Measurements from ENCODE around the gene WWOX.

The WWOX gene

GRCh38 chr16:79130616-79131015, 1031.2 kb downstream of the WWOX start:
- no peak for ATAC-seq
- no peak for TF ChIP-seq BACH2 (CRISPR knock-in tag; IDR thresholded peaks at IDR 0.05; ENCODE audit: borderline replicate concordance)
- no peak for TF ChIP-seq TCF4 (CRISPR knock-in tag; IDR thresholded peaks at IDR 0.05; ENCODE audit: borderline replicate concordance)
- no peak for TF ChIP-seq ESRRG (CRISPR knock-in tag; IDR thresholded peaks at IDR 0.05)
- TF ChIP-seq ZC3H10 (CRISPR knock-in tag; IDR thresholded peaks at IDR 0.05): no peak
- no peak for TF ChIP-seq POU6F1 (CRISPR knock-in tag; IDR thresholded peaks at IDR 0.05; ENCODE audit: borderline replicate concordance, low read depth)
- TF ChIP-seq CSDC2 (CRISPR knock-in tag; IDR thresholded peaks at IDR 0.05): no peak
- no peak for TF ChIP-seq PATZ1 (CRISPR knock-in tag; IDR thresholded peaks at IDR 0.05; ENCODE audit: borderline replicate concordance)
- TF ChIP-seq SNAI2 (CRISPR knock-in tag; IDR thresholded peaks at IDR 0.05): no peak

GRCh38 chr16:79131321-79132075, 1032.0 kb downstream of the WWOX start:
- TF ChIP-seq RARB (CRISPR knock-in tag; IDR thresholded peaks at IDR 0.05): no peak
- TF ChIP-seq OSR1 (CRISPR knock-in tag; IDR thresholded peaks at IDR 0.05): no peak
- TF ChIP-seq ZFP3 (CRISPR knock-in tag; IDR thresholded peaks at IDR 0.05): no peak
- no peak for TF ChIP-seq TOX (CRISPR knock-in tag; IDR thresholded peaks at IDR 0.05; ENCODE audit: borderline replicate concordance)
- no peak for TF ChIP-seq ZNF565 (CRISPR knock-in tag; conservative IDR thresholded peaks at IDR 0.05; ENCODE audit: low read depth)
- no peak for TF ChIP-seq TCF4 (CRISPR knock-in tag; IDR thresholded peaks at IDR 0.05; ENCODE audit: borderline replicate concordance)
- TF ChIP-seq ZFP30 (CRISPR knock-in tag; IDR thresholded peaks at IDR 0.05): no peak
- TF ChIP-seq TSHZ2 (CRISPR knock-in tag; IDR thresholded peaks at IDR 0.05): no peak
- TF ChIP-seq ISL1 (CRISPR knock-in tag; IDR thresholded peaks at IDR 0.05): no peak
- TF ChIP-seq CSRNP3 (CRISPR knock-in tag; IDR thresholded peaks at IDR 0.05): no peak
- TF ChIP-seq CSDC2 (CRISPR knock-in tag; IDR thresholded peaks at IDR 0.05): no peak
- TF ChIP-seq PATZ1 (CRISPR knock-in tag; IDR thresholded peaks at IDR 0.05; ENCODE audit: borderline replicate concordance): no peak
- TF ChIP-seq GLIS3 (CRISPR knock-in tag; IDR thresholded peaks at IDR 0.05): no peak
- TF ChIP-seq ZNF8 (CRISPR knock-in tag; IDR thresholded peaks at IDR 0.05): no peak
- no peak for TF ChIP-seq ESRRG (CRISPR knock-in tag; IDR thresholded peaks at IDR 0.05)
- no peak for TF ChIP-seq ARNTL (CRISPR knock-in tag; IDR thresholded peaks at IDR 0.05; ENCODE audit: borderline replicate concordance, low read depth)
- no peak for TF ChIP-seq SNAI2 (CRISPR knock-in tag; IDR thresholded peaks at IDR 0.05)
- no peak for TF ChIP-seq POU6F1 (CRISPR knock-in tag; IDR thresholded peaks at IDR 0.05; ENCODE audit: borderline replicate concordance, low read depth)
- no peak for TF ChIP-seq ZNF70 (CRISPR knock-in tag; IDR thresholded peaks at IDR 0.05)
- no peak for TF ChIP-seq BACH2 (CRISPR knock-in tag; IDR thresholded peaks at IDR 0.05; ENCODE audit: borderline replicate concordance)
- no peak for ATAC-seq

All from SK-N-SH treated with all-trans-retinoic acid at 6 μM for 48 hours (cell line).